ENCODE measurements around the gene DBX1.

DNA sequence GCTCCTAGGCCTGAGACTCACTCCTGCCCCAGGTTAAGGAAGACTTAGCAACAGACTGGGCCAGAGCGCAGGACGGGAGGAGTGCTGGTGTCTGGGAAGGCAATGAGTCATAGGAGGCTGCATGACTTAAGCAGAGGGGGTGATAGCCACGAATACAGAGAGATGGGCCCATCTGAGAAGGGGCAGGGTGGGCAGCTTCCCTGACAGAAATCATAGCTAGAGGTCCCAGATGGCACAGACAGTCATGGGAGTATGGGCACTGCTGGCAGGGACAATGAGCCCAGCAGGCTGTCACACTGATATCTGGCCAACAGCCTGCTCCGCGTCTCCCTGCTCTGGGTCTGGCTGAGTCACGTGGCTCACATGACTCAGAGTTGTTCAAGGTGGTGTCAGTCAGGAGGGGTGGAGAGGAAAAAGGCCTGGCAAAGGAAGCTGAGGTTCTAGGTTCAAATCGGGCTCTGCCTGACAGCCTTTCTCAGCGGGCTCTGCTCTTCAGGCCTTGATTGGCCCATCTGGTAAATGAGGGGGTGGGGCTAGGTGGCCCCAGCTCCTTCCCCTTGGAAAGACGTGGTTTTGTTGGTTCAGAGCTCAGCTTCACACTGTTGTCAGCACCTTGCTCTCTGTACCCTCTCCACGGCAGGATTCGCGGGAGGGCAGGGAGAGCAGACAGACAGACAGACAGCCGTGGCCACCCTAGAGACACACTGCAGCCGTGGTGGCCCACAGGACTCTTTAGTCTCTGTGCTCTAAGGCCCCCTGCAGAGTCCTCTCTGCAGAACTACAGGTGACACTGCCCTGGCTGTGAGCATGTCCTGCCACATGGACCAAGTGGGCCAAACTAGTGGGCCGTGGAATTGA, 47.8 kb downstream of the DBX1 start:
- TF ChIP-seq, protein P1, sequence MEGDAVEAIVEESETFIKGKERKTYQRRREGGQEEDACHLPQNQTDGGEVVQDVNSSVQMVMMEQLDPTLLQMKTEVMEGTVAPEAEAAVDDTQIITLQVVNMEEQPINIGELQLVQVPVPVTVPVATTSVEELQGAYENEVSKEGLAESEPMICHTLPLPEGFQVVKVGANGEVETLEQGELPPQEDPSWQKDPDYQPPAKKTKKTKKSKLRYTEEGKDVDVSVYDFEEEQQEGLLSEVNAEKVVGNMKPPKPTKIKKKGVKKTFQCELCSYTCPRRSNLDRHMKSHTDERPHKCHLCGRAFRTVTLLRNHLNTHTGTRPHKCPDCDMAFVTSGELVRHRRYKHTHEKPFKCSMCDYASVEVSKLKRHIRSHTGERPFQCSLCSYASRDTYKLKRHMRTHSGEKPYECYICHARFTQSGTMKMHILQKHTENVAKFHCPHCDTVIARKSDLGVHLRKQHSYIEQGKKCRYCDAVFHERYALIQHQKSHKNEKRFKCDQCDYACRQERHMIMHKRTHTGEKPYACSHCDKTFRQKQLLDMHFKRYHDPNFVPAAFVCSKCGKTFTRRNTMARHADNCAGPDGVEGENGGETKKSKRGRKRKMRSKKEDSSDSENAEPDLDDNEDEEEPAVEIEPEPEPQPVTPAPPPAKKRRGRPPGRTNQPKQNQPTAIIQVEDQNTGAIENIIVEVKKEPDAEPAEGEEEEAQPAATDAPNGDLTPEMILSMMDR (IDR thresholded peaks at IDR 0.05; ENCODE audit: low read depth, low read length, missing input control) = no peak
- TF ChIP-seq, protein P2, sequence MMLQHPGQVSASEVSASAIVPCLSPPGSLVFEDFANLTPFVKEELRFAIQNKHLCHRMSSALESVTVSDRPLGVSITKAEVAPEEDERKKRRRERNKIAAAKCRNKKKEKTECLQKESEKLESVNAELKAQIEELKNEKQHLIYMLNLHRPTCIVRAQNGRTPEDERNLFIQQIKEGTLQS (IDR thresholded peaks at IDR 0.05) = no peak
- TF ChIP-seq, protein P3, sequence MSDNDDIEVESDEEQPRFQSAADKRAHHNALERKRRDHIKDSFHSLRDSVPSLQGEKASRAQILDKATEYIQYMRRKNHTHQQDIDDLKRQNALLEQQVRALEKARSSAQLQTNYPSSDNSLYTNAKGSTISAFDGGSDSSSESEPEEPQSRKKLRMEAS (IDR thresholded peaks at IDR 0.05) = no peak
- TF ChIP-seq, protein P4, sequence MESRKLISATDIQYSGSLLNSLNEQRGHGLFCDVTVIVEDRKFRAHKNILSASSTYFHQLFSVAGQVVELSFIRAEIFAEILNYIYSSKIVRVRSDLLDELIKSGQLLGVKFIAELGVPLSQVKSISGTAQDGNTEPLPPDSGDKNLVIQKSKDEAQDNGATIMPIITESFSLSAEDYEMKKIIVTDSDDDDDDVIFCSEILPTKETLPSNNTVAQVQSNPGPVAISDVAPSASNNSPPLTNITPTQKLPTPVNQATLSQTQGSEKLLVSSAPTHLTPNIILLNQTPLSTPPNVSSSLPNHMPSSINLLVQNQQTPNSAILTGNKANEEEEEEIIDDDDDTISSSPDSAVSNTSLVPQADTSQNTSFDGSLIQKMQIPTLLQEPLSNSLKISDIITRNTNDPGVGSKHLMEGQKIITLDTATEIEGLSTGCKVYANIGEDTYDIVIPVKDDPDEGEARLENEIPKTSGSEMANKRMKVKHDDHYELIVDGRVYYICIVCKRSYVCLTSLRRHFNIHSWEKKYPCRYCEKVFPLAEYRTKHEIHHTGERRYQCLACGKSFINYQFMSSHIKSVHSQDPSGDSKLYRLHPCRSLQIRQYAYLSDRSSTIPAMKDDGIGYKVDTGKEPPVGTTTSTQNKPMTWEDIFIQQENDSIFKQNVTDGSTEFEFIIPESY (IDR thresholded peaks at IDR 0.05) = no peak
- no peak for TF ChIP-seq GABPA (IDR thresholded peaks at IDR 0.05 in 1 of 2, conservative IDR thresholded peaks at IDR 0.05 in 1 of 2)
- TF ChIP-seq FOXA1 (IDR thresholded peaks at IDR 0.05) = no peak
- TF ChIP-seq RAD21 (IDR thresholded peaks at IDR 0.05) = no peak
- TF ChIP-seq SP1 (IDR thresholded peaks at IDR 0.05) = no peak
- TF ChIP-seq, protein P5, sequence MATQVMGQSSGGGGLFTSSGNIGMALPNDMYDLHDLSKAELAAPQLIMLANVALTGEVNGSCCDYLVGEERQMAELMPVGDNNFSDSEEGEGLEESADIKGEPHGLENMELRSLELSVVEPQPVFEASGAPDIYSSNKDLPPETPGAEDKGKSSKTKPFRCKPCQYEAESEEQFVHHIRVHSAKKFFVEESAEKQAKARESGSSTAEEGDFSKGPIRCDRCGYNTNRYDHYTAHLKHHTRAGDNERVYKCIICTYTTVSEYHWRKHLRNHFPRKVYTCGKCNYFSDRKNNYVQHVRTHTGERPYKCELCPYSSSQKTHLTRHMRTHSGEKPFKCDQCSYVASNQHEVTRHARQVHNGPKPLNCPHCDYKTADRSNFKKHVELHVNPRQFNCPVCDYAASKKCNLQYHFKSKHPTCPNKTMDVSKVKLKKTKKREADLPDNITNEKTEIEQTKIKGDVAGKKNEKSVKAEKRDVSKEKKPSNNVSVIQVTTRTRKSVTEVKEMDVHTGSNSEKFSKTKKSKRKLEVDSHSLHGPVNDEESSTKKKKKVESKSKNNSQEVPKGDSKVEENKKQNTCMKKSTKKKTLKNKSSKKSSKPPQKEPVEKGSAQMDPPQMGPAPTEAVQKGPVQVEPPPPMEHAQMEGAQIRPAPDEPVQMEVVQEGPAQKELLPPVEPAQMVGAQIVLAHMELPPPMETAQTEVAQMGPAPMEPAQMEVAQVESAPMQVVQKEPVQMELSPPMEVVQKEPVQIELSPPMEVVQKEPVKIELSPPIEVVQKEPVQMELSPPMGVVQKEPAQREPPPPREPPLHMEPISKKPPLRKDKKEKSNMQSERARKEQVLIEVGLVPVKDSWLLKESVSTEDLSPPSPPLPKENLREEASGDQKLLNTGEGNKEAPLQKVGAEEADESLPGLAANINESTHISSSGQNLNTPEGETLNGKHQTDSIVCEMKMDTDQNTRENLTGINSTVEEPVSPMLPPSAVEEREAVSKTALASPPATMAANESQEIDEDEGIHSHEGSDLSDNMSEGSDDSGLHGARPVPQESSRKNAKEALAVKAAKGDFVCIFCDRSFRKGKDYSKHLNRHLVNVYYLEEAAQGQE (IDR thresholded peaks at IDR 0.05) = no peak
- TF ChIP-seq YY1 (IDR thresholded peaks at IDR 0.05) = no peak
- TF ChIP-seq RXRA (IDR thresholded peaks at IDR 0.05) = no peak
- TF ChIP-seq NR2F2 (IDR thresholded peaks at IDR 0.05) = no peak
